Gastrocnemius medialis (tissue), 4 donors: Measurements from ENCODE around the gene SGCD. TPM values are rescaled to one million over a fixed set of nuclear protein-coding genes. Genes with fewer than 3 reads are reported as not detected.

Source experiments
- ATAC-seq, 2 donors: fragments of 150-250 bp; one replicate each; pipeline ENCODE4 v1.9.1; 2016
- DNase-seq, 2 donors: peaks; one replicate each; pipeline ENCODE4 v3.0.0-alpha.2; 2019
- H3K27ac ChIP-seq, 4 donors: fragments of 200-600 bp; sonication (generic); 1 replicate in 1 of 4; 2 replicates in 3 of 4; pipeline ENCODE4 v1.5.1; 2016 to 2018; ENCODE audit warnings: mild to moderate bottlenecking in 2 of 4, moderate library complexity in 1 of 4
- H3K27me3 ChIP-seq, 3 donors: fragments of 200-600 bp; sonication (generic) in 2 of 3; 1 replicate in 1 of 3; 2 replicates in 2 of 3; pipeline versions ENCODE4 v1.5.1 to v1.6.0; 2016 to 2019; ENCODE audit warnings: mild to moderate bottlenecking in 1 of 3, moderate library complexity in 1 of 3
- H3K36me3 ChIP-seq, 2 donors: fragments of 200-600 bp; sonication (generic) in 1 of 2; one replicate each; pipeline ENCODE4 v1.5.1; 2017 to 2018
- H3K4me1 ChIP-seq, 2 donors: fragments of 200-600 bp; sonication (generic) in 1 of 2; one replicate each; pipeline ENCODE4 v1.5.1; 2016 to 2017; ENCODE audit warnings: mild to moderate bottlenecking in 2 of 2
- H3K4me3 ChIP-seq, 4 donors: fragments of 200-600 bp; sonication (generic) in 3 of 4; 1 replicate in 1 of 4; 2 replicates in 3 of 4; pipeline ENCODE4 v1.5.1; 2016 to 2019; ENCODE audit warnings: mild to moderate bottlenecking in 2 of 4
- H3K9me3 ChIP-seq, 3 donors: fragments of 200-600 bp; sonication (generic) in 2 of 3; 1 replicate in 1 of 3; 2 replicates in 2 of 3; pipeline ENCODE4 v1.5.1; 2016 to 2019
- POLR2A ChIP-seq, 2 donors: fragments of 450-650 bp; IDR thresholded peaks; one replicate each; pipeline ENCODE4 v1.6.1; 2017; ENCODE audit warnings: antibody characterized with exemption in 2 of 2, mild to moderate bottlenecking in 2 of 2, moderate library complexity in 2 of 2
- in situ Hi-C, 4 donors: fragments of 200-750 bp; cut with MboI; loops; one replicate each; pipeline versions ENCODE4 v1.15.0 to v1.8.0; 2017; ENCODE audit warnings: low sequenced_read_pairs in 4 of 4
- intact Hi-C: fragments of 100-400 bp; cut with DNase I; formaldehyde crosslinking; loops from one replicate; pipeline ENCODE4 v1.15.1; 2023; ENCODE audit warnings: low total_unique reads
- total RNA-seq, 4 donors: library from RNA; depleted of rRNA; stranded (reverse); fragments of >200 nt; gene quantifications; one replicate each; pipeline versions ENCODE4 v1.1.0 to v1.2.3, GENCODE V29; 2016
- TF ChIP-seq, protein P1 (sequence below), 5 experiments: fragments of 450-650 bp in 3 of 5; fragments of 200-600 bp in 2 of 5; sonication (generic) in 2 of 5; IDR thresholded peaks in 4 of 5; conservative IDR thresholded peaks in 1 of 5; 1 replicate in 4 of 5; 2 replicates in 1 of 5; pipeline ENCODE4 v1.5.1; 2016 to 2019; ENCODE audit warnings: antibody characterized with exemption in 5 of 5, mild to moderate bottlenecking in 3 of 5, moderate library complexity in 3 of 5

The SGCD gene
- total RNA-seq, 4 donors from 2014 or later: 8.2 to 53.5 (median 35.8) TPM

DNA sequence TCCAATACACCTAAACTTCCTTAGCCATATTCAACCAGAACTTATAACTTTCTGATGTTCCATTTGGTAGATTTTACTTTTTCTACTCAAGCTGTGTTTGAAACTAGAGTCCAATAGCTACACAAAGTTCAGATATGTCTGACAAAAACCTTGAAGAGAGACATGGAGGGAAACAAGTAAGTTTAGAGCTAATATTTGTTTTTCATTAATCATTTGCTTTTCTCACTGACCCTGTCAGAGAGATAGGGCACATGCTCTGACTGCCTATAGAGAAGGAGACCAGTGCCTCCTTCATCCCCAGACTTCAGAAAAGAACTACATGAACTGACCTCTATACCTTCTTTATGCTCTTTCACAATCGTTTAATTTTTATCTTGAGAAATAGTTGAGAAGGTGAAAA is 366.1 kb downstream of the SGCD start:
- intact Hi-C loops: no loop called here
- H3K27ac ChIP-seq: no peak overlapping the region
- in situ Hi-C loops: no loop called here

DNA sequence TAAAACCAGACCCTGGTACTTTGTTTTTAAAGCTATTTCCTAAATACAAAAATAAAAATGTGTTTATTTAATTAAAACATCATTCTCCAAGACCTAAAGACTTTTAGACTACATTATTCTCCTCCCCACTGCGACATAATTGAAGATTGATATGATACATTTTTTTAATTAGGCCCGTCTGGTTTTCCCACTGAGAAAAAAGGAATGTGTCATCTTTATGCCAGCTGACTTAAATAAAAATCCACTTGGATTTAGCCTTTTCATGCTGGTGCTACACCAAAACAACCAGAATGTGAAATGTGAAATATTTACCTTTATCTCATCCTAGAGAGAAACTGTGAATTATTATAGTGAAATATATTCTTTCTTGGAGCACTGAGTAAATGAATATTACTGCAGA is 367.6 kb downstream of the SGCD start:
- no peaks in the 10 kb centered on the region for H3K4me1 ChIP-seq
- DNase-seq (no peak), ATAC-seq (no peak)
- intact Hi-C loops: no loop called here
- H3K9me3 ChIP-seq: no peaks in the 10 kb centered on the region
- TF ChIP-seq, protein P1, sequence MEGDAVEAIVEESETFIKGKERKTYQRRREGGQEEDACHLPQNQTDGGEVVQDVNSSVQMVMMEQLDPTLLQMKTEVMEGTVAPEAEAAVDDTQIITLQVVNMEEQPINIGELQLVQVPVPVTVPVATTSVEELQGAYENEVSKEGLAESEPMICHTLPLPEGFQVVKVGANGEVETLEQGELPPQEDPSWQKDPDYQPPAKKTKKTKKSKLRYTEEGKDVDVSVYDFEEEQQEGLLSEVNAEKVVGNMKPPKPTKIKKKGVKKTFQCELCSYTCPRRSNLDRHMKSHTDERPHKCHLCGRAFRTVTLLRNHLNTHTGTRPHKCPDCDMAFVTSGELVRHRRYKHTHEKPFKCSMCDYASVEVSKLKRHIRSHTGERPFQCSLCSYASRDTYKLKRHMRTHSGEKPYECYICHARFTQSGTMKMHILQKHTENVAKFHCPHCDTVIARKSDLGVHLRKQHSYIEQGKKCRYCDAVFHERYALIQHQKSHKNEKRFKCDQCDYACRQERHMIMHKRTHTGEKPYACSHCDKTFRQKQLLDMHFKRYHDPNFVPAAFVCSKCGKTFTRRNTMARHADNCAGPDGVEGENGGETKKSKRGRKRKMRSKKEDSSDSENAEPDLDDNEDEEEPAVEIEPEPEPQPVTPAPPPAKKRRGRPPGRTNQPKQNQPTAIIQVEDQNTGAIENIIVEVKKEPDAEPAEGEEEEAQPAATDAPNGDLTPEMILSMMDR (IDR thresholded peaks at IDR 0.05 in 4 of 5, conservative IDR thresholded peaks at IDR 0.05 in 1 of 5): no peak
- no peak for TF ChIP-seq POLR2A (IDR thresholded peaks at IDR 0.05)
- no peak overlapping the region for H3K27ac ChIP-seq
- H3K36me3 ChIP-seq: no peaks in the 10 kb centered on the region
- in situ Hi-C loops: no loop called here
- H3K27me3 ChIP-seq: no peaks in the 10 kb centered on the region
- no peak overlapping the region for H3K4me3 ChIP-seq

More for the DNA sequence above, 366.1 kb downstream of the SGCD start:
- Histone ChIP-seq H3K27me3 (no peaks in the 10 kb centered on the region), H3K4me1 (peaks cover 4 to 6% of the 10 kb centered on the region in 2 donors), H3K4me3 (no peak overlapping the region), H3K36me3 (no peaks in the 10 kb centered on the region), H3K9me3 (no peaks in the 10 kb centered on the region)
- TF ChIP-seq, protein P1 (IDR thresholded peaks at IDR 0.05 in 4 of 5, conservative IDR thresholded peaks at IDR 0.05 in 1 of 5): no peak
- no peak for TF ChIP-seq POLR2A (IDR thresholded peaks at IDR 0.05)
- DNase-seq (no peak), ATAC-seq (no peak)

DNA sequence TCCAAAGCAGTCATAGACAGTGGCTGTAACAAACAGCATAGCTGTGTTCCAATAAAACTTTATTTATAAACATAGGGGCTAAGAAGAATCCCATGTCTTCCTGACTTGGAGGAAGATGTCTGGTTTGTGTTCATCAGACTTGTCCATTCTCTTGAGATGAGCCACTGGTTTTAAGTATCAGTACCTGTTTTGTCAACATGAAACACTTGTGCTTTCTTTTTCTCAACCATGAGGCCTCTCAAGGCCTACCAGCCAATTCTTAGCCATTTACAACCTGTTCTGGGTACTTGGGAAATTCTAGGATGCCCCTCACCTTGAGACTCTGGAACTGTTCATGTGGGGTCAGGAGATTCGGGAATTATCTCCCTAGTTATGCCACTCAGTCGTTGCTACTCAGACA is 368.8 kb downstream of the SGCD start:
- Histone ChIP-seq H3K4me1 (no peaks in the 10 kb centered on the region), H3K27ac (no peak overlapping the region), H3K4me3 (no peak overlapping the region), H3K36me3 (no peaks in the 10 kb centered on the region), H3K9me3 (no peaks in the 10 kb centered on the region), H3K27me3 (no peaks in the 10 kb centered on the region)
- intact Hi-C loops (no loop called here), in situ Hi-C loops (no loop called here)
- ATAC-seq: no peak
- no peak for TF ChIP-seq POLR2A (IDR thresholded peaks at IDR 0.05)
- TF ChIP-seq, protein P1 (IDR thresholded peaks at IDR 0.05 in 4 of 5, conservative IDR thresholded peaks at IDR 0.05 in 1 of 5): no peak
- no peak for DNase-seq

DNA sequence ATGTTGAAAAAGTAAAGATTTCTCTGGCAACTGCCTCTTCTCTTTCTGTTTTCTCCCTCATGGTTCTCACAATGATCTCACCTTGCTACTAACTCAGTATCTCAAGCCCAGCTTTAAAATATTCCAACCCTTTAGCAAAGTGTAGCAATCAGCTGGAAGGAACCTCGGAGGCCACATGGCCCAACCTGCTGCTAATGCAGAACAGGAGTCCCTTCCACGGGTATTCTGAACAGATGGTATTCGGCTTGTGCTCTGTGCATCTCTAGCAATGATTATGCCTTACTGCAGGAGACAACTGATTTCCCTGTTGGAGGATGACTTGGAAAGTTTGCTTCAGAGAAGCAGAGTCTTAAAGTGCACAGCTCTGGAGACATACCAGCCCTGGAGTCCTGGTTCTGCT is 371.4 kb downstream of the SGCD start:
- no peaks in the 10 kb centered on the region for H3K9me3 ChIP-seq
- intact Hi-C loops: no loop called here
- H3K4me1 ChIP-seq: no peaks in the 10 kb centered on the region
- ATAC-seq (no peak), DNase-seq (no peak)
- H3K27ac ChIP-seq: no peak overlapping the region
- in situ Hi-C loops: no loop called here
- H3K27me3 ChIP-seq: no peaks in the 10 kb centered on the region
- no peak overlapping the region for H3K4me3 ChIP-seq
- TF ChIP-seq, protein P1 (IDR thresholded peaks at IDR 0.05 in 4 of 5, conservative IDR thresholded peaks at IDR 0.05 in 1 of 5): no peak
- no peak for TF ChIP-seq POLR2A (IDR thresholded peaks at IDR 0.05)
- no peaks in the 10 kb centered on the region for H3K36me3 ChIP-seq

DNA sequence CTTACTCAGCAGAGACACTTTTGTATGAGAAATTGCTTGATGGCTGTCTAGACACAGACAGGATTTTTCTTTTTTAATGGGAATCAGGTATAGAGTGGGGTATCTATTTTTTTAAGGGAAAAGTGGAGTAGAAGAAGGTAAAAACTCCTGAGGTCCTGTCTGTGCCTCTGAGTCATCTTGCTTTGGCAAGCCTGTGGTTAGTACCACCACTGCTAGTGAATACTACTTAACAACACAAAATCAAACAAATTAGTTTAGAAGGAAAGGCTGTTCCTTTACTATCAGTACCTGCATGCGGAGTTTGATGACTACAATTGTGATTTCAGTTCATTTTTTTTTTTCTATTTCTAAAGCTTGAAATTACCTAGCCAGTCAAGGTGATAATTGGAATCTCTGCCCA is 372.2 kb downstream of the SGCD start:
- intact Hi-C loops: no loop called here

More for the DNA sequence above, 372.2 kb downstream of the SGCD start:
- H3K27ac ChIP-seq: no peak overlapping the region
- no peaks in the 10 kb centered on the region for H3K9me3 ChIP-seq
- no peaks in the 10 kb centered on the region for H3K36me3 ChIP-seq
- DNase-seq (no peak), ATAC-seq (no peak)
- H3K27me3 ChIP-seq: no peaks in the 10 kb centered on the region
- in situ Hi-C loops: no loop called here
- H3K4me1 ChIP-seq: peaks cover 0 to 6% of the 10 kb centered on the region in 2 donors
- TF ChIP-seq, protein P1 (IDR thresholded peaks at IDR 0.05 in 4 of 5, conservative IDR thresholded peaks at IDR 0.05 in 1 of 5): no peak
- TF ChIP-seq POLR2A (IDR thresholded peaks at IDR 0.05): no peak
- H3K4me3 ChIP-seq: no peak overlapping the region
